Inflammatory macrophage treated with lipopolysaccharide for 1 hour (primary cell): ENCODE data around the gene TNFRSF1B.
"Not testable (repeated sequence)": the region's sequence is repeated elsewhere in the genome, so short reads cannot be mapped to it uniquely, and the experiment has no call there.

Source experiments
- DNase-seq, 2 donors: peaks; one replicate each; pipeline ENCODE4 v3.0.0-alpha.2; 2020 to 2022

The TNFRSF1B gene

GRCh38 chr1:12194666-12195216 lies 27.9 kb downstream of the TNFRSF1B start:
- DNase-seq: peak in 1 of 2 donors; percentile 47

- no peak for DNase-seq
Measured at GRCh38 chr1:12195416-12195815, 28.6 kb downstream of the TNFRSF1B start.

GRCh38 chr1:12196641-12197482 lies 30.1 kb downstream of the TNFRSF1B start:
- DNase-seq: peak; percentile 82 to 86

GRCh38 chr1:12197483-12197880 lies 30.7 kb downstream of the TNFRSF1B start:
- no peak for DNase-seq

- no peak for DNase-seq
Measured at GRCh38 chr1:12200208-12200607, 33.4 kb downstream of the TNFRSF1B start.

GRCh38 chr1:12201352-12202189 lies 34.8 kb downstream of the TNFRSF1B start:
- DNase-seq: no peak

- DNase-seq: no peak
Measured at GRCh38 chr1:12202190-12202497, 35.4 kb downstream of the TNFRSF1B start.

GRCh38 chr1:12202577-12202976 lies 35.8 kb downstream of the TNFRSF1B start:
- no peak for DNase-seq

- DNase-seq: no peak
Measured at GRCh38 chr1:12203216-12204007, 36.6 kb downstream of the TNFRSF1B start.

GRCh38 chr1:12204140-12204539 lies 37.3 kb downstream of the TNFRSF1B start:
- DNase-seq: no peak

GRCh38 chr1:12204754-12205658 lies 38.2 kb downstream of the TNFRSF1B start:
- no peak for DNase-seq

GRCh38 chr1:12206238-12206637 lies 39.4 kb downstream of the TNFRSF1B start:
- no peak for DNase-seq

GRCh38 chr1:12206792-12207424 lies 40.1 kb downstream of the TNFRSF1B start:
- no peak for DNase-seq

- DNase-seq: no peak
Measured at GRCh38 chr1:12208271-12208670, 41.5 kb downstream of the TNFRSF1B start.

GRCh38 chr1:12208764-12209494 lies 42.1 kb downstream of the TNFRSF1B start:
- DNase-seq: peak; percentile 44 to 94

- DNase-seq: no peak
Measured at GRCh38 chr1:12209495-12209832, 42.7 kb downstream of the TNFRSF1B start.

- no peak for DNase-seq
Measured at GRCh38 chr1:12215118-12215961, 48.5 kb downstream of the TNFRSF1B start.

GRCh38 chr1:12219800-12220199 lies 53.0 kb downstream of the TNFRSF1B start:
- no peak for DNase-seq

GRCh38 chr1:12220890-12221289 lies 54.1 kb downstream of the TNFRSF1B start:
- peak in 1 of 2 donors; percentile 65 for DNase-seq

- not testable (repeated sequence) for DNase-seq
Measured at GRCh38 chr1:12222700-12223099, 55.9 kb downstream of the TNFRSF1B start.
